ENCODE data around the gene IMMP1L.

The IMMP1L gene

DNA sequence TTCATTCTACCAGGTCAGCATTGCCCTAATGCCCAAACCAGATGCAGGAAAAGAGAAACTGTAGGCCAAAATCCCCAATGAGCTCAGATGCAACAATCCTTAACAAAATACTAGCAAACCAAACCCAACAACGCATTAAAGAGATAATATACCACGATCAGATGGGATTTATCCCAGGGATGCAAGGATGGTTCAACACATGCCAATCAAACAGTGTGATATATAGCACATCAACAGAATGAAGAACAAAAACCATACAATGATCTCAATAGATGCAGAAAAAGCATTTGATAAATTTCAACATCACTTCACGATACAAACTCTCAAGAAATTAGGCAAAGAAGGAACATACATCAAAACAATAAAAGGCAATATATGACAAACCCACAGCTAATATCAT, 45.0 kb downstream of the IMMP1L start:
- no peak for DNase-seq

DNA sequence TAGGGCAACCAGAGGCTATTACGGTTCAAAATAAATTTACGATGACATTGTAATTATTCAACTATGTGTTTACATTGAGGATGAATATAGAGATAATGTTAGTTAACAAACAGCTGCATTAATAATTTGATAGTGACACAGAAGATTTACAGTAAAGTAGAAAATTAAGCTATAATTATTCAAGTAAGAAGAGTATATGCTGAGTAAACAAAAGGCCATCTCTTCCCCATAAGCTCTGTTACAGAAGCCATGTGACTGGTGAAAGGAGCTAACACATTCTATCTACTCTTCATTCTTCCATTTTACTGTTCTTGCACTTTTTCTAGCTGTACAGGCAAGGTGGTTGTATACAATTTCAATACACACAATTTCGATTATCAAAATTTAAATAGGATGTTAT, 54.2 kb downstream of the IMMP1L start:
- DNase-seq, result peak; percentile 26

DNA sequence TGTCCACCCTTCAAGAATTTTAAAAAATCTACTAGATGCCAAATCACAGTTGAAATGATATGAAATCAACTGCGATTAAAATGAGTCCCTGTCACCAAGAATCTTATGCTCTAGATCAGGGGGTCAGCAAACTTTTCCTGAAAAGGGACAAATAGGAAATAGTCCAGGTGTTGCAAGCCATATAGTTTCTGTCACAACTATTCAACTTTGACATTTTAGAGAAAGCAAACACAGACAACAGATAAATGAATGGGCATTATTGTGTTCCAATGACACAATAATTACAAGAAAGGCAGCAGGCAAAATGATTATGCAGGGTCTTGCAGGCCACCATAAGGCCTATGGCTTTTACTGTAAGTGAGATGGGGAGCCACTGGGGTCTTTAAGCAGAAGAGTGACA, 58.6 kb downstream of the IMMP1L start:
- no peak for DNase-seq

DNA sequence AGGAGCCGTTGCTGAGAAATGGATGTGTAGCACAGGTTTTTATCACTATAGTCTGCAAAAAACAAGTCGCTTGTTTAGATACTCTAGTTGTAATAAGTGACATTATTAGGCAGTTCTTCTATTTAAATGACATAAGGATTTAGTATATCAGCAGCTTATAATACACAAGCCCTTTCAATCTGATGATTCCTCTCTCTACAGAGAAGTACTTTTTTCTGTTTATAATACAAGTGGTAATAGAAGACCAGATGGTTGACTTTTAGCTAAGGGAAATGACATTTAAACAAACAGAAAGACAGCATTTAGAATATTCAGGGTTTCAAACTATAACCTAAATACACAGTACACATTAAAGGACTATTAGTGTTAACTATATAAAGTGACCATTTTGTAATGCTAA, 60.4 kb downstream of the IMMP1L start:
- peak; percentile 86 for DNase-seq

DNA sequence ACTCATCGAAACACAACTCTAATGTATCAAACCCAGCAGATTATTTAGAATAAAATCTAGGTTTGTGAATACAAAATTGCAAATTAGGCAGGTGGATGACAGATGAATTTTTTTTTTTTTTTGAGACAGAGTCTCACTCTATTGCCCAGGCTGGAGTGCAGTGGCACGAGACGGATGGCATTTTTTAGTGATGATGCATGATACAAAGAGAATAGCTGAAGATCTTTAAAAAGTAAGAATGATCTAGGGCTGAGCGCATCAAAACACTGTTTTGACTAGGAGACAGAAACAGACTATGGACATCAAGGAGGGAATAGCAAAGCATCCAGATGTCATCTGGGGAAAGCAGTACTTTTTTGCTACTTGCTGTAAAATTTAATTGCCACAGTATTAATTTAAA, 63.8 kb downstream of the IMMP1L start:
- DNase-seq, result no peak

DNA sequence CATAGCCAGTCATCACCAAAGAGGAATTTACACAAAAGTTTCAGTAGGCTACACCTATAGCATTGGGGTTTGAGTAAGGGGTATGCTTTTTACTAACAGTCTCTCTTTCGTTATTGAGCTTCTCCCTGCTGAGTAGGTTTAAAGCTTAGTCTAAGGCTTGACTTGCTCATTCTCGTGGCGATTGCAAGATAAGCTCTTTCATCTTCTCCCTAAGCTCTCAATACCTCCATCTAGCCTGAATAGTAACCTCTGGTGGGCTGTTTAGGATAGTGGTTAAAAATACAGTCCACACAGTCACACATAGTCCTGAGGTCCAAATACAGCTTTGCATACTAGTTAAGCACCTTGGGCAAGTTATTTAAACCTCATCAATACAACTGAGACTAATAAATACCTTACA, 65.6 kb downstream of the IMMP1L start:
- no peak for DNase-seq

DNA sequence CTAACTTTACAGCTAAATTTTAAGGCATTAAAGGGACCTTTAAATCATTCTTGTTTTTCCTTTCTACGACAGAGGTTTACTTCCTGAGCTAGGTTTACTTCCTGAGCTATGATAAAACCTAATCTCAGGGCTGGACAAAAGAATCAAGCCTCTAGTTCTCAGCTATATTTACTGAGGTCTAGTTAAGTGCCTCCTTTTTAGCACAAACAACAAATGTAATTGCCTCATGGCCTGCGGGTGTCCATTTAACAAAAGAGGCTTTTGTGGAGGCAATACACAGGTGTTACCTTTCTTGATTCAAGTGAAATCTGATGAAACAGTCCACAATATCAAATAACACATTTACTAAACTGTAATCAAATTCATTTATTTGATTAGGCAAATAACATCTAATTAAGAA, 67.3 kb downstream of the IMMP1L start:
- DNase-seq, result peak; percentile 92

DNA sequence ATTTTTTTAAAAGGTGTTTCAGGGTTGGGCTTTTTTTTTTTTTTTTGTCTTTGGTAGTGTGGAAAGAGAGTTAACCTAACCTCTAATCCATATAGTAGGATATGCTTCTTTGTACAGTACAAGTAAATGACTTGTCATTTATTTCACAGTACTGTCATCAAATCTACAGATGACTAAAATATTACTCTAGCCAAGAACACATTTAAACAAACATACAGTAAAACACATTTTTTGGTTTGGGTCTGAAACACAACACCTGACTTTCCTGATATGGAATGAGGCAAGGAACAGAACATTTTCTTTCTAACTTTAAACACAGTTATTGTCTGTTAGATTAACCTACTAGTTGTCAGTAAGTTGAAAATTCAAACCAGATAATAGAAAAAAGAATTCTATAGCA, 68.1 kb downstream of the IMMP1L start:
- DNase-seq, result no peak

DNA sequence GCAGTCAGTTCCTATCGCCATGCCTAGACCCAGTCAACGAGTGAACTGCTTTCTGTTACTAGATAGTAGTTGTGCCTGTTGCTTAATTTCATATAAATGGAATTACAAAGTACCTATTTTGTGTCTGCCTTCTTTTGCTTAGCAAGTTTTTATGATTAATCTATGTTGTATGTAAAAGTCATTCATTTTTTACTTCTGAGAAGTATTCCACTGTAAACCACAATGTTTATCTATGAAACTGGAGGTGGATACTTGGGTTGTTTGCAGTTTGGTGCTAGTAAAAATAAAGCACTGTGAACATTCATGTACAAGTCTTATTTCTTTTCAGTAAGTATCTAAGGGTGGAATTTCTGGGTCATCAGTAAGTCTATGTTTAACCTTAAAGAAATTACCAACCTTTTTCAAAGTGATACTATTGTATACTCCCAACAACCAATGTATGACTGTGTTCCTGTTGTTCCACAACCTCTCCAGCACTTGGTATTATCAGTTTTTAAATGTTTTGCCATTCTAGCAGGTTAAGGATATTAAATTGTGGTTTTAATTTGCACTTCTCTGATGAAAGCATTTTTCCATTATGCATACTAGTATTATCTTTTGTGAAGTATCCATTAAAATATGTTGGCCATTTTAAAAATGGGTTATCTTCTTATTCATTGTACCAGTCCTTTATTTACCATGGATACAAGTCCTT, 71.5 kb downstream of the IMMP1L start:
- DNase-seq, result no peak

DNA sequence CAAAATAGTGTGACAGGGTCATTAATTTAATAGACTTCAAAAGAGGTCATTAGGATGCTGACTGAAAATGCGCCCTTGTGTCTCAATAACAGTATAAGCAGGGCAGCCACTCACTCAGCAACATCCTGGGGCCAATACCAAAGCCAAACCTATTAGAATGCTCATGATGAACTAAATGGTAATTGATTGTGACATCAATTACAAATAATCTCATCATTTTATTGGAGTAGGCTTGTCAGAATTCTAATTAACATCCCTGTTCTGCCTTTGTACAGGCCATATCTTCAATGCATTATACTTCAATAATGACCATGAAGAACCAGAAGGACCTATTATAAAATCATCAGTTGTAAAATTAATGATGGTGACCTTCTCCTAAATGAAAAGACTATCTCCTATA, 75.6 kb downstream of the IMMP1L start:
- peak; percentile 51 for DNase-seq

DNA sequence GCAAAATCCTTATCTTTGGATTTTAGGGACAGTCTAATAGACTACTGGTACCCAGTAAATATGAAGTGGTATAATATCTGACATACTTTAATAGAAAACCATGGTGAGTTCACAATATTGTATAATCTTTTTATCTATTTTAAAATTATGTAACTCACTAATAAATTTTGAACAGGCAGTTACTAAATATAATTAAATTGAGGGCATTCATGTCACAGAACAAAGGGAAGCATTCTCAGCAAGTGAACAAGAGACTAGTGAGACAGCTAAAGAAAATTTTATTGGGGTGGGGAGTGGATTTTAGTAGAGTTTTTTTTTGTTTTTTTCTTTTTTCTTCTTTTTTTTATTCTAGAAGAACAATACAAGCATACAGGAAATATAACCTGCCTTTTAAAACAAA, 84.8 kb downstream of the IMMP1L start:
- DNase-seq, result no peak

DNA sequence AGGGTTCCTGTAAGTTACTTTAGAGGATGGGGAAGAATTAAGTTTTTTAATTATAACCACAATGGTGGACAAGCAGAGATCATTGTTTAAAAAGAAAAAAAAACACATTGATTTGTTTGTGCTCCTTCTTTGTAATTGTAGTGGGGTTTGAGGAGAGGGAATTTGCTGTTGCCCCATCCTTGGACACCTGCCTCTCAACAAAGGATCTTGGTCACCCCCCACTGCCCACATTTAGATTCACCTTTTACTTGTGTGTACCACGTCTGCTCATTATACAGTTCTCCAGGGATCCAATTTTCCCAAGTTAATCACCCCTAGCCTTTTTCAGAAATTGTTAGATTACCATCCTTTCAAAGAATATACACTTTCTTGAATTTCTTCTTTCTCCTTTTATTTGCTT, 86.7 kb downstream of the IMMP1L start:
- peak; percentile 63 for DNase-seq

DNA sequence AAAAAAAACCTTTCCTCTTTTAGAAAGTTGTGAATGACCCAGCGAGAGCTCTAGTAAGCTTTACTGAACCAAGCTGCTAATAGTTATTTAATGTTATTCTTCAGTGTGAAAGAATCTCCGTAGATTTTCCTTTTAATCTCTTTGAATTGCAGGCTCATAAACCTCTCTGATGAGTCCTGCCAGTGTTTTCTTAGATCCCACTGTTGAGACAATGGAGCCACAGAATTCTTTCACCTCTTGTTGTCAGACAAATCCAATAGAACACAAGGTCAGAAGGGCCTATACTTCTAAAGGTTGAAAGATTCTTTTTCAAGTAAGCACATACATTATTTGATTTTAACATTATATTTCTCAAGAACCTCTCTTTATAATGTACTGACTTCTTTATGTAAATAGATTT, 87.6 kb downstream of the IMMP1L start:
- DNase-seq, result no peak

DNA sequence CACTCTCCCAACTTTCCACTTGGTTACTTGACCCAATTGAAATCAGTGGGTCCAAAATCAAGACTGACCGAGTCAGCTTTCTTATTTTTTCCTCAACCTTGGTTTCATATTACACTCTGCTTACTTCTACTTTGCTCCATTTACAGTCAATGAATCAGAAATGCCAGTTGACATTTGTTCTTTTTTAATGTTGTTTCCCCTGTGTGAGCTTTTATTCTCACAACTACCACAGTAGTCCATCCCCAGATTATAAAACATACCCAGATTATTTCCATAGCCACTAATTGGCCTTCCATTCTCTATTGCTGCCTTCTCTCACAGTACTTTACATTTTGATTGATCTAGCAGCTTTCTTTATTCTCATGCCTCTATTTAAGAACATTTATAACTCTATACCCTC, 89.8 kb downstream of the IMMP1L start:
- DNase-seq, result no peak

DNA sequence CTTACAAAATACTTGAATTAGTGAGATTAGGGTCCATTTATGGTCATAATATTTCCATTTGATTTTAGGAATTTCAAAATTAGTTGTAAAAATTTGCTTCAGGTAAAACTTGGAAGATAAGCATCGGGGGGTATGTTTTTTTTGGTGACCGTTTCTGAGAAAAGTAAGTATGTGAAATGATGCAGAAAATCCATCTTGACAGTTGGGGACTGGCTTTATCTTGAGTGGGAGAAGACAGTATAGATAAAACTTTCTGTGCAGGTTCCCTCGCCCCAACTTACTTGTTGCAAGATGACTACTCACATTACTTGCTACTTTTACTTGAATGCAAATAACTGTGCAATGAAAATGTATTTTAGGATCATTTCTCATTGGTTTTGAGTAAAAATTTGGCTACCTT, 90.3 kb downstream of the IMMP1L start:
- no peak for DNase-seq

DNA sequence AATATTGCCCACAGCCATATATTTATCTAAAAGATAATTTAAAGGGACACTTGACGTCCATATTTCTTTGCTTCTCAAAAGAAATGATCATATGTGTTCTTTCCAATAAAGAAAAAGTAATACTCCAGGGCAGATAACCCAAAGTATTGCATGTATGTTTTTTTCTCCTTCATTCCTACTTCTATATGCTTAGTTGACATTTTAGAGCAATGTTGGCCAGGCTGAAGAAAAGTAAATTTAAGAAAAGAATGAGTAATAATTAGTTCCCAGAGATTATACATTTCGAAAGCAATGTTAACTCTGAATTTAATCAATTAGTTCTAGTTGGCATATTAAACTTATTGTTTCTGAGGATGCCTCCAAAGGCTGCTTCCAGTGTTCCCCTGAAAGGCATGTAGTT, 91.6 kb downstream of the IMMP1L start:
- no peak for DNase-seq

DNA sequence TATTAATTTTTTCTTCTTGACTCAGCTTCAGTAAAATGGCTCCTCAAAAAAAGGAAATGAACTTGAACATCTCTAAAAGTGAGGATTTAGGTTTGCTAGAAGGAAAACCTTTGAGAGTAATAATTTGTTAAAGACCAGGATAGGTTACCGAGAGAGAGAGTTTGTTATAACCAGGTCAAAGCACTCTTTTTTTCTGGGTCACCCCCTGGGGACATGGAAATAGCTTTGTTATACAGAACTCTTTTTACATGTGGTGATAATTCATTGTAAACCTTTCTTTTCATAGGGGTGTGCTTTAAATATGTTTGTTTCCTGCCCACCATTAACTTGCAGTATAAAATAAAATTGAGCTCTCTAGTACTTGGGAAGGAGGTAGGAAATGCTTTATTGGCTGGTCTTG, 92.1 kb downstream of the IMMP1L start:
- DNase-seq, result no peak

DNA sequence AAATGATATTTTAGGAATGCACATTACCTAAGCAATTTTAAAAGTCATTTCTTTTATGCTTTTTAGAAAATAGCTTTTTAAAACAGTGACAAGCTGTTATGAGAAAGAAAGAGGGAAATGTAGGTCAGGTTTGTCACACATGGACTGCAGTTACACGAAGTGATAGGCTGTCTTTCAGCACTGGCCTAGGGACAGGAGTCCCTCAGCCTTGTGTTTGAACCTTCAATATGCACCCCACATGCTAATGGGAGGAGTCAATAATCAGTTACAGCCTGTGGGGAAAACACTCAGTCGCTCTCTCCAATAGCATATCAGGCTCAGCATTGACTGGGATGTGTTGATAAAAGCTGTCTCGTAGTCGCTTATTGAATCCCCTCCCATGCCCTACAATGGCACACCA, 94.0 kb downstream of the IMMP1L start:
- no peak for DNase-seq

DNA sequence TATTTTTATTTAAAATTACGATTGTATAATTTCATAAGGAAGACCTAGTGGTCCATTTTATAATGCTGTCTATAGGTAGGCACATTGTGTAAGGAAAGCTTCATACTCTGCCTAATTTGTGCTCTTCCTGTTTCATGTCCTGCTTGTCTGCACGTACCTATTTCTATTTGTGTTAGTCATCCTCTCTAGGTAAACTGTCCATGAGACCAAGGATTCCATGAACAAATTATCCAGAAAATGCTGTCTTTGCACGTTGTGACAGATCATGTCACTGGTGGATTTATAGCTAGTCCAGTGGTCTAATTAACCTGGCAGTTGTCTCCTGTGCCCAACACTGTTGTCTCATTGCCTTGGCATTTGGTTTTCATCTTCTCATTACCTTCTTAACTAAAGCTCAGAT, 95.1 kb downstream of the IMMP1L start:
- DNase-seq, result no peak

DNA sequence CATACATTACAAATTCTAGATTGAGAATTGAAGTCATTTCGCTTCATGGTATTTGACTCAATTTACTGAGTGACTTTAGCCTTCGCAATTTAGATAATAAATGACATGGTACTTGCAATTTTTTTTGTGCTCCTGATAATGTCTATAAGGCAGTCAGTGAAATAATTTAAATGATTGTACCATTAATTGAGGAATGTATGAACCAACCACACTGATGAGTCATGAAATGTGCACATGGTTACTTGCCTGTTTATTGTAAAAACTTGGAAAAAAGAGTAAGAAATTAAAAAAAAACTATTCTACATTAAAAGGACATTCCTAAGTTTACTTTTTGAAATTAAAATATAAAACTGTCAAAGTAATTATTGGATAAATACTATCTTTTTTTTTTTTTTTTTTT, 96.5 kb downstream of the IMMP1L start:
- DNase-seq, result no peak

DNA sequence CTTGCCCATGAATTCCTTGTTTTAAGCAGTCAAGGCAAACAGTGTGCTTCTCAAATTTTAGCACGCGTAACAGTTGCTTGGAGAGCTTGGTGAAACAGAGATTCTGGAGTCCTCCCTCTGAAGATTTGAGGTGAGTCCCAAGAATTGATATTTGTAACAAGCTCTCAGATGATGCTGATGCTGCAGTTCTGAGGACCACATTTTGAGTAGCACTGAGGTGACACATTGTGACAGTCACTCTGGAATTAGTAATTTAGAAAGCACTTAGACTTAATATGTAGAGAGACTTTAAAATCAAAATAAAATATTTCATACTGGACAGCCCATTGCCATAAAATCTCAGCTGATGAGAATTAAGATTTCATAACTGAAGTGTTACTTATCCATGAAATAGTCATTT, 101.2 kb downstream of the IMMP1L start:
- DNase-seq, result no peak

DNA sequence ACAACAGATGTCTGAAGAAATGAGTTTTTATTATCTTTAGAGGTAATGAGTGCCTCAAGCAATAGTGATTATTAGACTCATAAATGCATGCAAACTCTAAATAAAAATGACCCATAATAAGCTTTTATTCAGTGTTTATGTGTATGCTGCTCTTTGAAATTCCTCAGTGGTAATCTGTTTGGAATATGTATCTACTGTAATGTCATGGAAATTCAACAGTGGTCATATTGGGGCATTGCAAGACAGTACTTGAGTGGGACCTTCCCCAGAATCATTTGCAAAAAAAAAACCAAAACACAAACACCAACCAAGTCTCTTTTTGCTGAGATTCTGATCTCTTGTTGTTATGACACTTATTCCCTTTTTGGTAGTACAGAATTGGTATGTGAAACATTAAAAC, 104.8 kb downstream of the IMMP1L start:
- DNase-seq, result no peak

DNA sequence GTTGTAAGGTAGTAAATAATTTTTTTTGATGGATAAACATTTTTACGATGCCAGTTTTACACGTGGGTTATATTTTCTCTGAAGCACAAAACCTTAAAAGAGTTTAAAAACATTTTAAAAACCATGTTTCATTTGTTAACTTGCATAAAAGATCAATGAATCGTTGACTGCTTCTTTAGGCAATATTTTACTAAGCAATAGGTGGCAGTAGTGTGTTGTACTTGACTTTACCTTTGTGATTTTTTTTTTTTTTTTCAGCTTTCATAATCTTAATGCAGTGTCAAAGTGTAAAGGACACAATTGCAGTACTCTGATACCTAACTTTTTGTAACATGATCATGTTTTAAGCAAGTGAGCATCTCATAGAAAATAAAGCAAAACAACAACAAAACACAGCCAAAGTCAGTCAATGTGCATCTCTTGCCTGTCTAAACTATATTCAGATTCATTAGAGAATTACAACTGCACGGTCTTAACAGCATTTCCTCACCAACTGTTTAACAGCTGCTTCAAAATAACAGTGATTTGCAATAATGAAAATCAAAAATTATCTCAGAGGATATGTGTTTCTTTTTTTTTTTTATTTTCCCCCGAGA, 112.1 kb downstream of the IMMP1L start:
- no peak for DNase-seq

DNA sequence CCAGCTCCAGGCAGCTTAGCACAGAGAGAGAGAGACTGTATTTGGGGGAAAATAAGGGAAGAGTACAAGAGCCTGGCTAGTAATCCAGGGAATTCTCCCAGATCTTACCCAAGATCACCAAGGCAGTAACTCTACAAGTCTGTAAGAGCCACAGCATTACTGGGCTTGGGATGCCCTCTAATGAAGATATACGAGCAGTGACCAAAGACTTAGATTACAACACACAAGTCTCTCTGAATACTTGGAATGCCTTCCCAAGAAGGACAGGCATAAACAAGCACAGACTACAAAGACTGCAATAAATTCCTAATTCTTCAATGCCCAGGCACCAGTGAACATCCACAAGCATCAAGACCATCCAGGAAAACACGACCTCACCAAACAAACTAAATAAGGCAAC, 122.0 kb downstream of the IMMP1L start:
- DNase-seq, result no peak

DNA sequence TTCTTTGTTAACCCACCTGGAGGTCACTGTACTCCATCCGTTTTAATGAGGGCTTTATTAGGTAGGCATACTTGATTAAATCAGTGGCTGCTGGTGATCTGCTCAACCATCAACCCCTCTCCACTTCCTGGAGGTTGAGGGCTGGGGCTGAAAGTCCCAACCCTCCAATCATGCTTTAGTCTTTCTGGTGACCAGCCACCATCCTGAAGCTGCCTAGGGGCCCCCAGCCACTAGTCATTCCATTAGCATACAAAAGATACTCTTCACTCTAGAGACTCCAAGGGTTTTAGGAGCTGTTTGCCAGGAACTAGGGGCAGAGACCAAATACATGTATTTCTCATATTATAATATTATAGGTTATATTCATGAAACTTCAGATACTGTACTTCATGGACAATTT, 126.3 kb downstream of the IMMP1L start:
- DNase-seq, result no peak

Data from NCI-H1417 treated with DMSO at 0.1 percent for 48 hours (cell line).